OCI-LY3 (cell line): ENCODE results near the gene CYP11A1.
A peak's percentile ranks its signal among the peaks of the same experiment; 100 is the strongest.

ENCODE experiments used
- EZH2phosphoT487 ChIP-seq: fragments of 200-600 bp; shearing (Covaris generic); IDR thresholded peaks from 2 replicates; pipeline ENCODE4 v1.6.1; 2018; ENCODE audit warnings: antibody characterized with exemption, mixed run types, low read depth
- TF ChIP-seq, protein P1 (sequence below): fragments of 200-600, 300-600 bp; sonication (generic); IDR thresholded peaks from 2 replicates; pipeline ENCODE4 v1.5.1; 2014; ENCODE audit warnings: antibody characterized with exemption, low read length, low read depth

GRCh38 chr15:74375303-74375693 is 7.9 kb upstream of the CYP11A1 start:
- TF ChIP-seq, protein P1, sequence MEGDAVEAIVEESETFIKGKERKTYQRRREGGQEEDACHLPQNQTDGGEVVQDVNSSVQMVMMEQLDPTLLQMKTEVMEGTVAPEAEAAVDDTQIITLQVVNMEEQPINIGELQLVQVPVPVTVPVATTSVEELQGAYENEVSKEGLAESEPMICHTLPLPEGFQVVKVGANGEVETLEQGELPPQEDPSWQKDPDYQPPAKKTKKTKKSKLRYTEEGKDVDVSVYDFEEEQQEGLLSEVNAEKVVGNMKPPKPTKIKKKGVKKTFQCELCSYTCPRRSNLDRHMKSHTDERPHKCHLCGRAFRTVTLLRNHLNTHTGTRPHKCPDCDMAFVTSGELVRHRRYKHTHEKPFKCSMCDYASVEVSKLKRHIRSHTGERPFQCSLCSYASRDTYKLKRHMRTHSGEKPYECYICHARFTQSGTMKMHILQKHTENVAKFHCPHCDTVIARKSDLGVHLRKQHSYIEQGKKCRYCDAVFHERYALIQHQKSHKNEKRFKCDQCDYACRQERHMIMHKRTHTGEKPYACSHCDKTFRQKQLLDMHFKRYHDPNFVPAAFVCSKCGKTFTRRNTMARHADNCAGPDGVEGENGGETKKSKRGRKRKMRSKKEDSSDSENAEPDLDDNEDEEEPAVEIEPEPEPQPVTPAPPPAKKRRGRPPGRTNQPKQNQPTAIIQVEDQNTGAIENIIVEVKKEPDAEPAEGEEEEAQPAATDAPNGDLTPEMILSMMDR: peak; percentile 95
- TF ChIP-seq EZH2phosphoT487: no peak
